HCT116 (cell line): Measurements from ENCODE around the gene INPP5B.

Experiments
- CTCF ChIP-seq, 3 experiments: fragments of 200-600 bp in 1 of 3; sonication (generic) in 1 of 3; IDR thresholded peaks in 2 of 3; conservative IDR thresholded peaks in 1 of 3; 2 replicates each; pipeline ENCODE4 v1.5.1; 2012 to 2017; ENCODE audit warnings: low read depth in 2 of 3, low read length in 2 of 3, antibody characterized with exemption in 1 of 3, borderline replicate concordance in 1 of 3, control low read depth in 1 of 3, mild to moderate bottlenecking in 1 of 3, mixed read lengths in 1 of 3, mixed run types in 1 of 3, moderate library complexity in 1 of 3; ENCODE audit not compliant: insufficient read depth in 1 of 3
- EGR1 ChIP-seq: IDR thresholded peaks from 2 replicates; pipeline ENCODE4 v1.6.1; 2012; ENCODE audit warnings: low read depth
- EZH2 ChIP-seq: fragments of 200-600 bp; sonication (generic); IDR thresholded peaks from 2 replicates; pipeline ENCODE4 v1.6.1; 2017; ENCODE audit warnings: antibody characterized with exemption, mixed run types
- EZH2phosphoT487 ChIP-seq: fragments of 200-600 bp; IDR thresholded peaks from 2 replicates; pipeline ENCODE4 v1.6.1; 2018; ENCODE audit warnings: antibody characterized with exemption, borderline replicate concordance
- MAX ChIP-seq: IDR thresholded peaks from 2 replicates; pipeline ENCODE4 v1.6.1; 2012
- POLR2A ChIP-seq: IDR thresholded peaks from 2 replicates; pipeline ENCODE4 v1.7.0; 2011; ENCODE audit warnings: borderline replicate concordance; ENCODE audit not compliant: insufficient read depth, insufficient read length; ENCODE audit errors: extremely low read depth
- POLR2AphosphoS5 ChIP-seq: IDR thresholded peaks from 2 replicates; pipeline ENCODE4 v1.6.1; 2011; ENCODE audit warnings: mild to moderate bottlenecking, low read depth, low read length, moderate library complexity
- RAD21 ChIP-seq: IDR thresholded peaks from 2 replicates; pipeline ENCODE4 v1.6.1; 2012; ENCODE audit warnings: low read depth, mild to moderate bottlenecking
- SIN3A ChIP-seq: IDR thresholded peaks from 2 replicates; pipeline ENCODE4 v1.6.1; 2012; ENCODE audit warnings: low read depth
- TCF7L2 ChIP-seq: IDR thresholded peaks from 2 replicates; pipeline ENCODE4 v1.7.0; 2011; ENCODE audit warnings: borderline replicate concordance, inconsistent platforms; ENCODE audit not compliant: insufficient read depth, insufficient read length; ENCODE audit errors: extremely low read depth

DNA sequence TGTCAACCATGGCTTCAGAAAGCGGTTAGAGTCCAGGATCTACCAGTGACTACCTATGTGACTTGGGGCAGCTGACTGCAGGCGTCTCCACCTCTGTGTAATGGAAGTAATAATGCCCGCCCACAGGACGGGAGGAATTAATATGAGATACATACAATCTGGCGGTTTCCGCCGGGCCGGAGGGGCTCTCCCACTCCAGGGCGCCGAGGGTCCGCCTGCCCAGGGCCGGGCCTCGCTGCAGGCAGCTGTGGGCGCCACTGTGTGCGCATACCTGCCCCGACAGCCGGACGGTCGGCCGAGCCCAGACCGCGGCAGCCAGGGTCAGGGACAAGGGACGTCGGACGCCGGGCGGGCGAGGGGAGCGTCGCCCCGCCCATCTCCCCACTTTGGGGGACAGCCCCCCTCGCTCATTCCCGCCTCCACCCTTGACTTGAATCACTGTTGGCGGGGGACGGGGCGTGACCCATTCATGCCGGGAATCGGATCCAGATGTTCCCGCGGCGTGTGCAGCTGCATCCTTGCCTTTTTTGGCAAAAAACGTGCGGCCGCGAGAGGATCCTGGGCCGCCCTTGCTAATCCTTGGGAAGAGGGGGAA, 49.0 kb upstream of the INPP5B start:
- no peak for TF ChIP-seq TCF7L2
- TF ChIP-seq CTCF (IDR thresholded peaks at IDR 0.05 in 2 of 3, conservative IDR thresholded peaks at IDR 0.05 in 1 of 3; ENCODE audit: borderline replicate concordance in 1 of 3, insufficient read depth in 1 of 3, low read depth in 2 of 3, low read length in 2 of 3) = no peak
- TF ChIP-seq SIN3A = no peak
- TF ChIP-seq POLR2AphosphoS5 = no peak
- no peak for TF ChIP-seq POLR2A
- no peak for TF ChIP-seq EZH2
- TF ChIP-seq RAD21 = no peak
- no peak for TF ChIP-seq EGR1
- TF ChIP-seq MAX = no peak
- TF ChIP-seq EZH2phosphoT487 = no peak
